HG02981 (cell line): ENCODE measurements around the gene RAPGEF4.
"Not testable (repeated sequence)": the region's sequence is repeated elsewhere in the genome, so short reads cannot be mapped to it uniquely, and the experiment has no call there.

Source experiments
- ATAC-seq: cut with Tn5 transposase; IDR thresholded peaks from one replicate; pipeline ENCODE4 v1.9.1; 2021; ENCODE audit warnings: mild to moderate bottlenecking, moderate library complexity; ENCODE audit not compliant: unreplicated experiment

The RAPGEF4 gene

GRCh38 chr2:173027181-173028128 is 291.8 kb downstream of the RAPGEF4 start:
- no peak for ATAC-seq

- no peak for ATAC-seq
Measured at GRCh38 chr2:173028141-173028540, 292.5 kb downstream of the RAPGEF4 start.

GRCh38 chr2:173028671-173029070 is 293.0 kb downstream of the RAPGEF4 start:
- no peak for ATAC-seq

GRCh38 chr2:173030561-173031490 is 295.2 kb downstream of the RAPGEF4 start:
- no peak for ATAC-seq

GRCh38 chr2:173032032-173032431 is 296.4 kb downstream of the RAPGEF4 start:
- no peak for ATAC-seq

- no peak for ATAC-seq
Measured at GRCh38 chr2:173033084-173033483, 297.4 kb downstream of the RAPGEF4 start.

GRCh38 chr2:173034143-173034542 is 298.5 kb downstream of the RAPGEF4 start:
- no peak for ATAC-seq

- no peak for ATAC-seq
Measured at GRCh38 chr2:173037245-173038120, 301.8 kb downstream of the RAPGEF4 start.

- ATAC-seq, result not testable (repeated sequence)
Measured at GRCh38 chr2:173038257-173038656, 302.6 kb downstream of the RAPGEF4 start.

- ATAC-seq, result no peak
Measured at GRCh38 chr2:173040729-173041128, 305.1 kb downstream of the RAPGEF4 start.

- no peak for ATAC-seq
Measured at GRCh38 chr2:173043476-173043875, 307.8 kb downstream of the RAPGEF4 start.

- ATAC-seq, result no peak
Measured at GRCh38 chr2:173043897-173044519, 308.4 kb downstream of the RAPGEF4 start.

- no peak for ATAC-seq
Measured at GRCh38 chr2:173044686-173045085, 309.0 kb downstream of the RAPGEF4 start.

GRCh38 chr2:173045181-173045580 is 309.5 kb downstream of the RAPGEF4 start:
- no peak for ATAC-seq

GRCh38 chr2:173048522-173048896 is 312.9 kb downstream of the RAPGEF4 start:
- peak; percentile 5 for ATAC-seq

- ATAC-seq, result peak; percentile 94
Measured at GRCh38 chr2:173048897-173049661, 313.4 kb downstream of the RAPGEF4 start.

- no peak for ATAC-seq
Measured at GRCh38 chr2:173049831-173050230, 314.2 kb downstream of the RAPGEF4 start.

- no peak for ATAC-seq
Measured at GRCh38 chr2:173050684-173051083, 315.0 kb downstream of the RAPGEF4 start.

GRCh38 chr2:173051463-173052215 is 316.0 kb downstream of the RAPGEF4 start:
- no peak for ATAC-seq
